AG08396 (cell line): ENCODE data around the gene FAM83G.
"Not testable (repeated sequence)": the region's sequence is repeated elsewhere in the genome, so short reads cannot be mapped to it uniquely, and the experiment has no call there.

ENCODE experiments used
- DNase-seq: peaks from one replicate; pipeline ENCODE4 v3.0.0; 2012; ENCODE audit warnings: low spot score, mixed read lengths

The FAM83G gene, protein sequence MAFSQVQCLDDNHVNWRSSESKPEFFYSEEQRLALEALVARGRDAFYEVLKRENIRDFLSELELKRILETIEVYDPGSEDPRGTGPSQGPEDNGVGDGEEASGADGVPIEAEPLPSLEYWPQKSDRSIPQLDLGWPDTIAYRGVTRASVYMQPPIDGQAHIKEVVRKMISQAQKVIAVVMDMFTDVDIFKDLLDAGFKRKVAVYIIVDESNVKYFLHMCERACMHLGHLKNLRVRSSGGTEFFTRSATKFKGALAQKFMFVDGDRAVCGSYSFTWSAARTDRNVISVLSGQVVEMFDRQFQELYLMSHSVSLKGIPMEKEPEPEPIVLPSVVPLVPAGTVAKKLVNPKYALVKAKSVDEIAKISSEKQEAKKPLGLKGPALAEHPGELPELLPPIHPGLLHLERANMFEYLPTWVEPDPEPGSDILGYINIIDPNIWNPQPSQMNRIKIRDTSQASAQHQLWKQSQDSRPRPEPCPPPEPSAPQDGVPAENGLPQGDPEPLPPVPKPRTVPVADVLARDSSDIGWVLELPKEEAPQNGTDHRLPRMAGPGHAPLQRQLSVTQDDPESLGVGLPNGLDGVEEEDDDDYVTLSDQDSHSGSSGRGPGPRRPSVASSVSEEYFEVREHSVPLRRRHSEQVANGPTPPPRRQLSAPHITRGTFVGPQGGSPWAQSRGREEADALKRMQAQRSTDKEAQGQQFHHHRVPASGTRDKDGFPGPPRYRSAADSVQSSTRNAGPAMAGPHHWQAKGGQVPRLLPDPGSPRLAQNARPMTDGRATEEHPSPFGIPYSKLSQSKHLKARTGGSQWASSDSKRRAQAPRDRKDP

DNA sequence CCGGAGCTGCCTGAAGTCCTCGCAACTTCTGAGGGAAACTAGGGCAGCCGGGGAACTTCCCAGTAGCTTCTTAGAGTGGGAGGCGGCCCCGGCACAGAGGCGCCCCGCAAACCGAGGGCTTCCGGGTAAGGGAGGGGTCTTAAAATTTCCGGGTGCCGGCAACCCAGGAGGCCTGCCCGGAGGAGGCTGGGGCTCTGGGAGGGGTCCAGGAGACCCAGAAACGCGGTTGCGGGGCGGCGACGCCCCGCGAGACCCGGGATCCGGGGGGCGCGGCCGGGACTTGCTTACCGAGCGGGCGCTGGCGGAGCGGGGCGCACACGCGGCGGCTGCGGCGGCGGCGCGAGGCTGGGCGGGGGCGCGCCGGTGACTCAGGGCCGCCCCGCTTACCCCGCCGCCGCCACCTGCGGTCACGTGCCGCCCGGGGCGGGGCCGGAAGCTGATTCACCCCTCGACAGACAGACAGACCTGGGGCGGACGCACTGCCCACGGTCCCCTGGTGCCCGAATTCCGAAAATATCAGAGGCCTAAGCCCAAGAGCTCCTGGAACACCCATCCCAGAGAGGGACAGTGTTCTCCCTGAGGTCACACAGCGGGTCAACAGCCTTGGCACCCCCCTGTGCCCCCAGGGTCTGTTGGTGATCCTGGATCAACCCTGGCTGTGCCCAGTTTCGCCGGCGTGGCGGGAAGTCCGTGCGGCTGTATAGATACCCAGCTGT, at the start of gene FAM83G:
TSS of gene FAM83G (minus strand) at position 344 of the 716 bp plus-strand sequence. CDS start 723 bp downstream, outside the sequence.
- peak; percentile 89 for DNase-seq

DNA sequence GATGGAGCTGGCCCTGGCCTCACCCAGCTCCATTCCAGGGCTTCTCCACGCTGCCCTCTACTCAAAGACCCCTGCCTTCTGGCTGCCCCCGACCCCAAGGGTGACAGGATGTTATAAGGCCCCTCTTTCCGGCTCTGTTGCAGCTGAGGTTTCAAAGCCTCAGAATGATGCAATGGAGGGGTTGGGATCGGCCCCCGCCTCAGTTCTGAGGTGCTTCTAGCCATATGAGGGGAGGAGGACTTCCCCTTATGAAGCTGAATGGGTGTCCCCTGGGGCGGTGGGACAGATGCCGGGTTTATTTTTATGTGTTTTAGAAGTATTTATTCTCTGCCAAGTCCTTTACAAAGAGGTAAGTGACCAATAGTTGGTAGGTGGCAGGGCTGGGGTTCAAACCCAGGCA, 44.3 kb upstream of the FAM83G start:
- not testable (repeated sequence) for DNase-seq

DNA sequence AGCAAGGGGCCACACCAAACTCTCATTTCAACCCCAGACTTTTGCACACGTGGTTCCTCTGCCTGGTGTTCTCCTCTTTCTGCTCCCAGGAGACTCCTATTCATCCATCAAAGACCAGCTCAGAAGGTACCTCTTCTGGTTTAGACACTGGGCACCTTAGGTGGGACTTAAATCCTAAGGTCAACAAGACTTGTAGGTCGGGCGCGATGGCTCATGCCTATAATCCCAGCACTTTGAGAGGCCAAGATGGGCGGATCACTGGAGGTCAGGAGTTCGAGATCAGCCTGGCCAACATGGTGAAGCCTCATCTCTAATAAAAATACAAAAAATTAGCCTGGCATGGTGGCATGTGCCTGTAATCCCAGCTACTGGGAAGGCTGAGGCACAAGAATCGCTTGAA, 42.9 kb upstream of the FAM83G start:
- not testable (repeated sequence) for DNase-seq

DNA sequence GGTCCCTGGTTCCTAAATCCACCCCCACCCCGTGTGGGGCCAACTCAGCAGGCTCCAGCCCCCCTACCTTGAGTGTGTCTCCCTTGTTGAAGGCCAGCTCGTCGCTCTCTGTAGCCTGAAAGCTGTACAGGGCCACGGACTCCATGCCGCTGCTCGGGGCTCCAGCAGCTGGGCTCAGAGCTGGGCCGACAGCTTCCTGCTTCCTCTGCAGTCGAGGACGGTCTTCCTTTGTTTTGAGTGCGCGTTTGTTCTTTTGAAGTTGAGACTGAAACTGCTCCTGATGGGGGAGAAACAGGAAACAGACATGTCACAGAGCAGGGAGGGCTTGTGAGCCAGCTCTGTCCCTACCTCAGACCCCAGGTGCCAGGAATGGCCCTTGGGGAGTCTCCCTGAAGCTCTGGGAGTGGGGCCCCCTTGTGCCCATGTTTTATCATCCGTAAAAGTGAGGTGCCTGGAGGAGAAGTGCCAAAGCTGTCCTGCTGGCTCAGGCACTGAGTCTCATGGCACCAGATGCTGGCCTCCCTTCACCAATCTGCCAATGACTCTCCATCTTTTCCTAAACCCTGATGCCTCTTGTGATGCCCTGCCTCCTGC, 42.3 kb upstream of the FAM83G start, which contains the start of gene GRAP:
TSS of gene GRAP (minus strand) at position 176 of the 594 bp plus-strand sequence. CDS start at position 145, 31 bp downstream.
- not testable (repeated sequence) for DNase-seq

DNA sequence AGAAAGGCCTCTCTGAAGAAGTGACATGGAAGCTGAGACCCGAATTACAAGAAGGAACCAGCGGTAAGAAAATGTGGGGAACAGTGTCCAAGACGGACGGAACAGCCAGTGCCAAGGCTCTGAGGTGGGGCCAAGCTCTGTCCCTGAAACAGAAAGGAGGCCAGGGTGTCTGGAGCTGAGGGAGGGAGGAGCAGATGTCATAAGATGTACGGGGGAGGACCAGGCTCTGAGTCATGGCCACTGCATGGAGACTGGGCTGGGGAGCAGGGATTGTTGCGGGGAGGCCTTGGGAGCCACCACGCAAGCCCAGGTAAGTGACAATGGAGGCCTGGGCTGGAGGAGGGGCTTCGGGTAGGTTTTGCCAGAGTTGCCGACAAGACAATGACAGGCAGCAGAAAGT, 40.1 kb upstream of the FAM83G start:
- not testable (repeated sequence) for DNase-seq

DNA sequence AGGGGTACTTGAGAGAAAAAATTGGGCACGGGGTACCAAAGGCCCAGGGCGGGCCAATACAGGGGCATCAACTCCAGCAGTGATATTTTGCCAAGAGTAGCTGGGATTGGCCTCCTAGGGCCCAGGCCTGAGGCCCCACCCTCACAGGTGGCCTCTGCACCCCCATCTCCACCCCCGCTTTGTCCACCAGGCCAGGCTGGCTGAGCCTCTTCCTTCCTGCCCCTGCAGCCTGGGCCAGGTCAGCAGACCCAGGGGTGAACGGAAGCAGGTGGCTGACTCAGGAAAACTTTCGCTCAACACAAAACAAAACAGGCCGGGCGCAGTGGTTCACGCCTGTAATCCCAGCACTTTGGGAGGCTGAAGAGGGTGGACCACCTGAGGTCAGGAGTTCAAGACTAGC, 38.5 kb upstream of the FAM83G start:
- DNase-seq = not testable (repeated sequence)

DNA sequence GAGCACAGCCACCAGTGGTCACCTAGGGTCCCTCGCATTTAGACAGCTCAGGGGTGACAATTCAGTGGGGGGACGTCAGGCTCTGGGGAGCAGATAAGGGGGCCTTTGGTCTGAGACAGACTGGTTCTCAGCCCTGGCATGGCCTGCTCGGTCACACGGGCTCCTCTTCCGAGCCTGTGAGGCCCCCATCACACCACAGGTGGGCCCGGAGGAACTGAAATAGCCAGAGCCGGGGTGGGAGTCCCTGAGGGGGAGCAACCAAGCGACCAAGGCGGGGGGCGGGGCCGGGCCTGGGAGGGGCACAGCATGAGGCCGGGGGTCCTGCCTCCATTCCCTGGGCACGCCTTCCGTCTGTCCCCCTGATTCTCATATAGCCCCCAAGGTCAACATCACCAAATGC, 37.8 kb upstream of the FAM83G start:
- DNase-seq = not testable (repeated sequence)

DNA sequence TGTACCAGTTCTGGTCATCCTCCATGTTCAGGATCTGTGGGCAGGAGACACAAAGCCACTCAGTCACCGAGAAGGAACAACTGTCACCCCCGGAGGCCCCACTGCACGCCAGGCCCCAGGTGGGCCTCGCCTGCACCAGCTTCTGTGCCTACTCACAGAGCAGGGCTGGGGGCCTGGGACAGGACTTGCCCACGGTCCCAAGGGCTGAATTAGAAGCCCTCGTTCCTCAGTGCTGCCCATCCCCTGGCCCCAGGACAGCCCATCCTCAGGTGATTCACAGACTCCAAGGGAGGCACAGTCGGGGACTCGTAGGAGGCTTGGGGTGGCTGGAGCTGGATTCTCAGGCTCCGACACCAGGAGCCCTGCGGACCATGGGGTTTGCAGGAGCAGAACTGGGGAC, 37.3 kb upstream of the FAM83G start:
- DNase-seq = not testable (repeated sequence)

DNA sequence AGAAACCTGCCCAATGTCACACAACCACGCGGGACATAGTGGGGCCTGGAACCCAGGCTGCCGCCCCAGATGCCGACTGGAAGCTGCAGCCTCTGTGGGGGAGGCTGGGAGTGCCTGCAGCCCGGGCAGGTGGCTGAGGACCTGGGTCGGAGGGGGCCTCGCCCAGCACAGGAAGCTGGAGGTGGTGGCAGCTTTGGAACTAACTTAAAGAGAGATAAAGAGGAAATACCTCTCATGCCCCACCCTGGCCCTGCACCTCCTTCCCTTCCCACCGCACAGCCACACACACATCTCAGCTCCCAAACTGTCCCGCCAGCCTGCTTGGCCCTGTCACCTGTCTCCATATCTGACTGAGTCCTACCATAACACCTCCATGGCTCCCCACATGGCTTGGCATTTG, 35.8 kb upstream of the FAM83G start:
- not testable (repeated sequence) for DNase-seq

DNA sequence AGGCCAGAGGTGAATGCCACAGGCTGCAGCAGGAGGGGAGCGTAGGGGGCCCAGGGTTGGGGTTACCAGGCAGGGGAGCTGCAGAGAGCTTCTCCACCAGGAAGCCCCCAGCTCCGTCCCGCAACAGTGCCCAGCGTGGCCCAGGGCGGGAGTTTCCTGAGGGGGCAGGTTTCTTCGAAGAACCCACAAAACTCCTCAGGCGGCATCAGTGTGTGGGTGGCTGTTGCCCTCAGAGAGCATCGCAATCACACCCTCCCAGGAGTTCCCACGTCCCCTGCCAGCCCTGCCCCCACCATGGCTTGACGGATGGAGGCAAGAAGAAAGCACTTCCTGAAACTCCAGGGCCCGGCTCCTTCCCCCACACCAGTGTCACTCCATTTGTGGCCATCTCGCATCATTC, 34.2 kb upstream of the FAM83G start:
- not testable (repeated sequence) for DNase-seq

DNA sequence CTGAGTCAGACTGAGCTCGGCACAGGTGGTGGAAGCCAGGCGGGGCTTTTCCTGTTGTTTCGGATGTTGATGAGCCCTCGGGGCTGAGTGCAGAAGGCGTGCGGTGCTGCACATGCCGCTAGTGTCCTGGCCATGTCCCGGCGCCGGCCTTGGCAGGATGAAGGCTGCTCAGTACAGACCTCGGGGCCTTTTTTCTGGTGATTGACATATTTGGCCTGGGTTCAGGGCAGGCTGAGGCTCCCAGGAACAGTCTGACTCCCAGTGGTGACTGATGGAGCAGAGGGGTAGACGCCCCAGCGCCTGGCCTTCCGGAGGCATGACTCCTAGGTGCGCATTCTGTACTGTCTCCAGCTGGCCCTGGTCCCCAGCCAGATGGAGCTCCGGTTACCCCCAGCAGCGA, 33.4 kb upstream of the FAM83G start:
- DNase-seq = not testable (repeated sequence)

DNA sequence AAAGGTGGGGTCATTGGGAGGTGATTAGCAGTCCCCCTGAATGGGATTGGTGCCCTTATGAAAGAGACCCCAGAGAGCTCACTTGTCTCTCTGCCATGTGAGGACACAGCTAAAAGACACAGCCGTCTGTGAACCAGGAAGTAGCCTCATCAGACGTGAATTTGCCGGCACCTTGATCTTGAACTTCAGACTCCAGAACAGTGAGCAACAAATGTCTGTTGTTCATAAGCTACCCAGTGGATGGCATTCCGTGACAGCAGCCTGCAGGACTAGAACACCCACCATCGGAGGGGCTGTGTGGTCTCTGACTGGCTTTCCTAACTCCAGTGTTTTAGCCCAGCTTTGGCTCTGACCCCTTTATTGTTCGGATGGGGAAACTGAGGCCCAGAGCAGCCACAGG, 33.0 kb upstream of the FAM83G start:
- DNase-seq = not testable (repeated sequence)

DNA sequence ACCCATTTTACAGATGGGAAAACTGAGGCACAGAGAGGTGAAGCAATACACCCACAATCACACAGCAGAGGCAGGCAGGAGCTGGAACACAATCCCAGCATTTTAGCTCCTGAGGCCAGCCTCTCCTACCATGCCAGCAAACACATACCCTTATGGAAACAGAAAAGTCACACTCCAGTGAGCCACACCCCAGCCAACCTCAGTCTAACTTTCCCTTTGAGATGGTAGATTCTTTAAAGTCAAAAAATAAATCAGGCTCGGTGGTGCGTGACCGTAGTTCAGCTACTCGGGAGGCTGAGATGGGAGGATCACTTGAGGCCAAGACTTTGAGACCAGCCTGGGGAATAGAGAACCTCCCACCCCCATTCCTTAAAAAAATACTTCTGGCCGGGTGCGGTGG, 31.6 kb upstream of the FAM83G start:
- not testable (repeated sequence) for DNase-seq

DNA sequence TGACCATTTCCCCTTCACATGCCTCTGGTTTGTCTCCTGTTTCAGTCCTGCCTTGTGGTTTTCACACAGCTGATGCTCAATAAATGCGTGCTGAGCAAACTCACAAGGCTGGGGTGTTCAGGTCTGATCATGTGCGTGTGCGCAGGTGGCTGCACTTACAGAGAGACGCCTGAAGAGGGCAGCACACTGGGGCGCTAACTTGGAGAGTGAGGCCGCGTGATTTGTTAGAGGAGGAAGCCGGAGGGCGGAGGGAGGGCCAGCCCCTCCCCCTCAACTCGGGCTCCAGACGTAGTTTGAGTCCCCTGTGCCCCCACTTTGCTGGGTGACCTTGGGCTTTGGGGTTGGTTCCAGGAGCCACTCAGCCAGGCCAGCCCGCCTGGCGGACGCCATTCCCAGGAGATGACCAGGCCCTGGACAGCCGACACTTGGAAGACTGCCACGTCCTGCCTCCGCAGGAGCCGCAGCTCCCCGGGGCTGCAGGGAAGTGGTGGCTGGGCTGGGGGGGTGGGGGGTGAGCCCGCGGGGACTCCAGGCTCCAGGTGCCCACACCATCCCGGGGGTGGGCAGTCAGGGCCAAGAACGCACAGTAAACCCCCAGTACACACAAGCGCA, 27.9 kb upstream of the FAM83G start:
- not testable (repeated sequence) for DNase-seq

DNA sequence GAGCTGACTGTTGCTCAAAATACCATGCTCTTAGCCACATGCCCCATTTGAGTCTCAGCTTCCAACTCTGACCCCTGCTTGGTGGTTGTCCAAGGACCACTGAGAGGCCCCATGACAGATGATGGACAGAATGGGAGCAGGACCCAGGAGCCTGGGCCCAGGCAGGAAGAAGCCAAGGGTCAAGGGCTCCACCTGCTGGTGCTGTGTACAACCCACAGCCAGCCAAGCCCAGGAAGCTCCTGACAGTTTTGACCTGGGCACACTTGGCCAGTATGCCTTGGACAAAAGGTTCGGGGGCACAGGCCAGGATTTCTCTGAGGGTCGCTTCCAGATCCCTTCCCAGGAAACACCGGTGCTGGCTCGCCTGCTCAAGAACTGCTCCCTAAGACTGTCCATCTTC, 27.2 kb upstream of the FAM83G start:
- not testable (repeated sequence) for DNase-seq

DNA sequence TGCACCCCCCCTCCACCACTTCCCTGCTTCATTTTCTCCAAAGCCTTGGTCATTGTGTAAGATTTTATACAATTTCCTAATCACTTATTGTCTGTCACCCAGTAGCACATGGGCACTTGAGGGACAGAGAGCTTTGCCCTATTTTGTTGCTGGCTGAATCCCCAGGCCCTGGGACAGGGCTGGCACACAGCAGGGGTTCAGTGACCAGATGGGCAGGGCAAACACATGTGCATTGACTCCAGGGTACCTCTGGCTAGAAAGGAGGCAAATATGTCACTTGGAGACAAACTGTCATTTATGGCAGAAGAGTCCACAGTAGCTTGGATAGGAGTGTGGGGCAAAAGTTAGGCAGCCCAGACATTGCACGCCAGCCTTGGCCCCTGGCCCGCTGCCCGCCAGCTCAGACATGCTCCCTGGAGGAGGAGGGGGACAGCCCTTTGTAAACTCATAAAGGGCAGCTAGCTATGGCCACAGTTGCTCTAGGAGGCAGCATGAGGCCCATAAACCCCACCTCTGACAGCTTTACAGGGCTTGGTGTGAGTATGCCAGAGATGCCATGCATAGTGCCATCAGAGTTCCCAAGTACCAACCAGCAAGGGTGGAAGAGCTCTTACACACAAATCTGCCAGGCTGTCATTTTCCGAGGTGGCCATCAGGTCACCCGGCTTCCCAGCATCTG, 26.3 kb upstream of the FAM83G start:
- DNase-seq = not testable (repeated sequence)

DNA sequence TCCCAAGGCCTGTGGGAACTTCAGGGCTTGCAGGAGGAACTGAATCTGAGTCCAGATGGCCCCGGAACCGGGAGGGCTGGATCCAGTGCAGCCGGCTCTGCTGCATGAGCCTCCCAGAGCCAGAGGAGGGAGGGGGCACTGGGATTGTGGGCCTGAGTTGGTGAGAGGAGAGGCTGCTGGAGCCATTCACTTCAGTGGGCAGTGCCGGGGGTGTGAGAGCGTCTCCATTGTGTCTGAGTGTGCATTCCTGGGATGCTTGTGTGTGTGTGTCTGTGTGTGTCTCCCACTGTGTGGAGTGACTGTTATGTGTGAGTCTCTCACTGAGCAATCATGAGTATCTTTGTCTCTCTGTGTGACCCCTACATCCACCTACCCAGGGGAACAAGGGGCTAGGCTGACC, 25.2 kb upstream of the FAM83G start:
- DNase-seq = not testable (repeated sequence)

DNA sequence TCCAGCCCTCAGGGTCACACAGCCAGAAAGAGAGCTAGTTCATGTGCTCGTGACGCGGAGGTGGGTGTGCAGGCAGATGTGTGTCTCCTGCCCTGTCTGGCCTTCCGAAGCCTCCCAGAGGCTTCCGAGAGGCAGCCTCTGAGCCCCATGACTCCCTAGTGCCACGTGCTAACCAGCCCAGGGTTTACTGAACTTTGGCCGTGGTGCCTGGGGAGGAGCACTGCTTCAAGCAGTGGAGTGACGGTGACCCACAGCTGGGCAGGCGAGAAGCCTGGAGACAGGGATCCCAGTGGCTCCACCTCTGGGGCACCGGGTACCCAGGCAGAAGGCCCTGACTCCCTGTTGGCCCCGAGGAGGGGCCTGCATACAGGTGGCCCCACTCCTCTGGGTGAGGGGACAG, 24.1 kb upstream of the FAM83G start:
- not testable (repeated sequence) for DNase-seq

DNA sequence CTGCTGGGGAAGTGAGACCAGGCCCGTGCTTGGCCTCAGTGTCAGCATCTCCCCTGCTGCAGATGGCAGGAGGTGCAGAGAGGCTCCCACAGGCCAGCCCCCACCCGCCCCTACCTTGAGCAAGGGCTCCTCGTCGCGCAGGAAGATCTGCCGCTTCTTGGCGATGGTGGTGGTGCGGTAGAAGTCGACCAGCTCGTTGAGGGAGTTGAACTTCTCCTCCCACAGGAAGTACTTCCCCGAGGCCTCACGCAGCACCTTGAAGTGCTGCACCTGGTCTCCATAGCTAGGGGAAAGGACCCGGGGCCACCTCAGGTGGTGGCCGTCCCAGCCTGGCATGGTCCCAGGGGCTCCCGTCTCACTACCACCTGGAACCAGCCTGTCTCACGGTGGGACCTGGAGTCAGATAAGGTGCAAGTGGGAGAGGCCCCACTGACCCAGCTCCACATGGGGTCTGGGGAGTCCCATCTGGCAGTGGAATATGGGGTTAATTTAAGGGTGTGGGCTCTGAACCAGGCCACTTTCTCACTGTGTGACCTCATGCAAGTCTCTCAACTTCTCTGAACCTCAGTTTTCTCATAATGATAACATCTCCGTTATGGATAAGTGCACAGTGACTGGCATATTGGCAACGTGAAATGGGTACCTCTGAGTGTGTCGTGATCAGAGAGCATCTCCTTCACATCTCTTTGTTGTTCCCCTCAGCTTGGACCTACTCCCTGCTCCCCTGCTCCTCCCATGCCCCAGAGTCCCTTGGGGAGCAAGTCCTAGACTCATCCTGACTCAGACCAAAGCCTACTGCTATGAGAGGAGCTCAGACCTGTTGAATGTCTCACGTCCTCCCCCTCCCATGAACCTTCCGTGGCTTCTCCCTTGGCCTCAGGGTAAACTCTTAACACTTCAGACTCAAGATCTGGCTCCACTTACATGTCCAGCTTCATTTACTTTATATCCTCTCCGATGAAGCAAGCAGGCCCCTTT, 19.8 kb upstream of the FAM83G start:
- no peak for DNase-seq
